IMR-90 (cell line): ENCODE results near the gene CLDN24.

Experiments used
- CEBPB ChIP-seq: IDR thresholded peaks from 2 replicates; pipeline ENCODE4 v1.6.1; 2012; ENCODE audit warnings: low read depth, low read length, improper control_type of control experiment
- CHD1 ChIP-seq: IDR thresholded peaks from 2 replicates; pipeline ENCODE4 v1.6.1; 2012; ENCODE audit warnings: low read depth, low read length, improper control_type of control experiment
- FOS ChIP-seq: fragments of 150-350 bp; IDR thresholded peaks from 2 replicates; pipeline ENCODE4 v1.6.1; 2016; ENCODE audit warnings: low read depth, low read length
- MAZ ChIP-seq: IDR thresholded peaks from 2 replicates; pipeline ENCODE4 v1.6.1; 2012; ENCODE audit warnings: low read depth, mild to moderate bottlenecking, low read length, improper control_type of control experiment, moderate library complexity, borderline replicate concordance
- MXI1 ChIP-seq: IDR thresholded peaks from 2 replicates; pipeline ENCODE4 v1.6.1; 2012; ENCODE audit warnings: low read depth, mild to moderate bottlenecking, low read length, moderate library complexity, borderline replicate concordance
- NFE2L2 ChIP-seq: fragments of 150-350 bp; IDR thresholded peaks from 2 replicates; pipeline ENCODE4 v1.6.1; 2016; ENCODE audit warnings: low read depth, mild to moderate bottlenecking, low read length
- POLR2A ChIP-seq: IDR thresholded peaks from 2 replicates; pipeline ENCODE4 v1.6.1; 2012; ENCODE audit warnings: mild to moderate bottlenecking, low read depth, low read length
- RAD21 ChIP-seq: IDR thresholded peaks from 2 replicates; pipeline ENCODE4 v1.6.1; 2012; ENCODE audit warnings: low read length, improper control_type of control experiment
- RFX5 ChIP-seq: IDR thresholded peaks from 2 replicates; pipeline ENCODE4 v1.8.0; 2012; ENCODE audit warnings: low read depth, mild to moderate bottlenecking, low read length, moderate library complexity
- SMC3 ChIP-seq: fragments of 150-350 bp; IDR thresholded peaks from 2 replicates; pipeline ENCODE4 v1.6.1; 2016; ENCODE audit warnings: low read depth, mild to moderate bottlenecking, antibody characterized with exemption, low read length, moderate library complexity
- TF ChIP-seq, protein P1 (sequence below): conservative IDR thresholded peaks from 2 replicates; pipeline ENCODE4 v1.5.1; 2012; ENCODE audit warnings: mild to moderate bottlenecking, low read depth, low read length, improper control_type of control experiment
- TF ChIP-seq, protein P2 (sequence below): fragments of 150-350 bp; IDR thresholded peaks from 2 replicates; pipeline ENCODE4 v1.6.1; 2017; ENCODE audit warnings: mild to moderate bottlenecking, antibody characterized with exemption, low read length, low read depth
- TF ChIP-seq, protein P3 (sequence below): fragments of 150-350 bp; IDR thresholded peaks from 2 replicates; pipeline ENCODE4 v1.6.1; 2016; ENCODE audit warnings: low read depth, mild to moderate bottlenecking, low read length, moderate library complexity, borderline replicate concordance

DNA sequence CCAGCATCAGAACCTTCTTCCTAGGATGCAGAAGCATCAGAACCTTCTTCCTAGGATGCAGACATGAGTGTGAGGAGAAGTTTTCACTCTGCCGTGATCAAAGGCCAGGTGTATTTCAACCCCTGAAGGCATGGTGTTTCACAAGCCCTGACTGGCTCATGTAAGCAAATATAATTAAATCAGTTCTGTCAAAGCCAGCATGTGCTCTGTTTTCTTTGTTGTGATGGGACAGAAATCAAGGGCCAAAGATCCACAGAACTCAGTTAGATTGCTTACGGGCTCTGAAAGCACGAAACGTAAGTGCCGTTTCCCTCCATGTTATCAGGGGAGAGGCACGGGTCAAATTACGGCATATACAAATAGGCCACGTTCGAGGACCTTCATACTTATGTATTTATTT, 32.0 kb upstream of the CLDN24 start:
- no peak for TF ChIP-seq RAD21
- TF ChIP-seq, protein P1, sequence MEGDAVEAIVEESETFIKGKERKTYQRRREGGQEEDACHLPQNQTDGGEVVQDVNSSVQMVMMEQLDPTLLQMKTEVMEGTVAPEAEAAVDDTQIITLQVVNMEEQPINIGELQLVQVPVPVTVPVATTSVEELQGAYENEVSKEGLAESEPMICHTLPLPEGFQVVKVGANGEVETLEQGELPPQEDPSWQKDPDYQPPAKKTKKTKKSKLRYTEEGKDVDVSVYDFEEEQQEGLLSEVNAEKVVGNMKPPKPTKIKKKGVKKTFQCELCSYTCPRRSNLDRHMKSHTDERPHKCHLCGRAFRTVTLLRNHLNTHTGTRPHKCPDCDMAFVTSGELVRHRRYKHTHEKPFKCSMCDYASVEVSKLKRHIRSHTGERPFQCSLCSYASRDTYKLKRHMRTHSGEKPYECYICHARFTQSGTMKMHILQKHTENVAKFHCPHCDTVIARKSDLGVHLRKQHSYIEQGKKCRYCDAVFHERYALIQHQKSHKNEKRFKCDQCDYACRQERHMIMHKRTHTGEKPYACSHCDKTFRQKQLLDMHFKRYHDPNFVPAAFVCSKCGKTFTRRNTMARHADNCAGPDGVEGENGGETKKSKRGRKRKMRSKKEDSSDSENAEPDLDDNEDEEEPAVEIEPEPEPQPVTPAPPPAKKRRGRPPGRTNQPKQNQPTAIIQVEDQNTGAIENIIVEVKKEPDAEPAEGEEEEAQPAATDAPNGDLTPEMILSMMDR: no peak
- TF ChIP-seq MXI1: no peak
- no peak for TF ChIP-seq POLR2A
- TF ChIP-seq, protein P2, sequence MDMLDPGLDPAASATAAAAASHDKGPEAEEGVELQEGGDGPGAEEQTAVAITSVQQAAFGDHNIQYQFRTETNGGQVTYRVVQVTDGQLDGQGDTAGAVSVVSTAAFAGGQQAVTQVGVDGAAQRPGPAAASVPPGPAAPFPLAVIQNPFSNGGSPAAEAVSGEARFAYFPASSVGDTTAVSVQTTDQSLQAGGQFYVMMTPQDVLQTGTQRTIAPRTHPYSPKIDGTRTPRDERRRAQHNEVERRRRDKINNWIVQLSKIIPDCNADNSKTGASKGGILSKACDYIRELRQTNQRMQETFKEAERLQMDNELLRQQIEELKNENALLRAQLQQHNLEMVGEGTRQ: no peak
- no peak for TF ChIP-seq CEBPB
- TF ChIP-seq, protein P3, sequence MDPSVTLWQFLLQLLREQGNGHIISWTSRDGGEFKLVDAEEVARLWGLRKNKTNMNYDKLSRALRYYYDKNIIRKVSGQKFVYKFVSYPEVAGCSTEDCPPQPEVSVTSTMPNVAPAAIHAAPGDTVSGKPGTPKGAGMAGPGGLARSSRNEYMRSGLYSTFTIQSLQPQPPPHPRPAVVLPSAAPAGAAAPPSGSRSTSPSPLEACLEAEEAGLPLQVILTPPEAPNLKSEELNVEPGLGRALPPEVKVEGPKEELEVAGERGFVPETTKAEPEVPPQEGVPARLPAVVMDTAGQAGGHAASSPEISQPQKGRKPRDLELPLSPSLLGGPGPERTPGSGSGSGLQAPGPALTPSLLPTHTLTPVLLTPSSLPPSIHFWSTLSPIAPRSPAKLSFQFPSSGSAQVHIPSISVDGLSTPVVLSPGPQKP: no peak
- TF ChIP-seq FOS: no peak
- no peak for TF ChIP-seq NFE2L2
- TF ChIP-seq SMC3: no peak
- no peak for TF ChIP-seq MAZ
- no peak for TF ChIP-seq CHD1
- TF ChIP-seq RFX5: no peak
